GM18502 (cell line): Measurements from ENCODE around the gene MEIS3.
"Not testable (repeated sequence)": the region's sequence is repeated elsewhere in the genome, so short reads cannot be mapped to it uniquely, and the experiment has no call there.

ENCODE experiments used
- ATAC-seq: cut with Tn5 transposase; IDR thresholded peaks from one replicate; pipeline ENCODE4 v1.9.1; 2021; ENCODE audit warnings: mild to moderate bottlenecking; ENCODE audit not compliant: unreplicated experiment, poor library complexity

Gene MEIS3

GRCh38 chr19:47390533-47391488 lies 28.5 kb downstream of the MEIS3 start:
- ATAC-seq = no peak

- no peak for ATAC-seq
Measured at GRCh38 chr19:47389150-47389556, 30.2 kb downstream of the MEIS3 start.

- ATAC-seq = not testable (repeated sequence)
Measured at GRCh38 chr19:47388721-47389120, 30.6 kb downstream of the MEIS3 start.

GRCh38 chr19:47387623-47388022 lies 31.7 kb downstream of the MEIS3 start:
- not testable (repeated sequence) for ATAC-seq

GRCh38 chr19:47386582-47386981 lies 32.7 kb downstream of the MEIS3 start:
- not testable (repeated sequence) for ATAC-seq

- not testable (repeated sequence) for ATAC-seq
Measured at GRCh38 chr19:47384533-47384932, 34.8 kb downstream of the MEIS3 start.

GRCh38 chr19:47383890-47384289 lies 35.4 kb downstream of the MEIS3 start:
- ATAC-seq = not testable (repeated sequence)

- no peak for ATAC-seq
Measured at GRCh38 chr19:47381653-47382279, 37.6 kb downstream of the MEIS3 start.

GRCh38 chr19:47381121-47381520 lies 38.2 kb downstream of the MEIS3 start:
- no peak for ATAC-seq

- no peak for ATAC-seq
Measured at GRCh38 chr19:47380559-47380958, 38.8 kb downstream of the MEIS3 start.

GRCh38 chr19:47379381-47379938 lies 39.9 kb downstream of the MEIS3 start:
- ATAC-seq = no peak

- no peak for ATAC-seq
Measured at GRCh38 chr19:47378246-47378645, 41.1 kb downstream of the MEIS3 start.

GRCh38 chr19:47377801-47378200 lies 41.5 kb downstream of the MEIS3 start:
- no peak for ATAC-seq

- no peak for ATAC-seq
Measured at GRCh38 chr19:47377208-47377701, 42.1 kb downstream of the MEIS3 start.

- no peak for ATAC-seq
Measured at GRCh38 chr19:47376589-47377144, 42.7 kb downstream of the MEIS3 start.

GRCh38 chr19:47375694-47376588 lies 43.4 kb downstream of the MEIS3 start:
- ATAC-seq = no peak

- no peak for ATAC-seq
Measured at GRCh38 chr19:47374876-47375693, 44.2 kb downstream of the MEIS3 start.

- ATAC-seq = no peak
Measured at GRCh38 chr19:47373246-47374240, 45.8 kb downstream of the MEIS3 start.
